H1 (cell line): ENCODE measurements around the gene ZNF385D. TPM values are rescaled to one million over a fixed set of nuclear protein-coding genes. Genes with fewer than 3 reads are reported as not detected.

Source experiments
- CEBPB ChIP-seq: IDR thresholded peaks from 2 replicates; pipeline ENCODE4 v1.6.1; 2012; ENCODE audit warnings: low read depth, low read length
- NANOG ChIP-seq: IDR thresholded peaks from 2 replicates; pipeline ENCODE4 v1.6.1; 2011; ENCODE audit warnings: low read length, low read depth, mild to moderate bottlenecking, inconsistent platforms; ENCODE audit not compliant: insufficient read depth, poor library complexity, severe bottlenecking
- POU5F1 ChIP-seq: IDR thresholded peaks from 2 replicates; pipeline ENCODE4 v1.6.1; 2011; ENCODE audit warnings: low read depth, mild to moderate bottlenecking, low read length, moderate library complexity
- polyA plus RNA-seq, 7 experiments: library from polyadenylated mRNA; depleted of rRNA in 3 of 7; stranded (reverse) in 5 of 7; unstranded in 2 of 7; fragments of >200 nt in 5 of 7; fragments of 200-250 nt in 2 of 7; gene quantifications; 1 replicate in 5 of 7; 2 replicates in 1 of 7; 4 replicates in 1 of 7; pipeline versions ENCODE4 v1.2.1 to v1.2.3, GENCODE V29; 2011 to 2013; ENCODE audit warnings: missing spikeins in 2 of 7, mixed read lengths in 2 of 7
- total RNA-seq: library from RNA; stranded (reverse); fragmentation: NEBNext Ultra II Directional; extraction: Animal tissue kit (Norgen Biotek cat#: 25700); gene quantifications from 2 replicates; pipeline ENCODE4 v1.2.1, GENCODE V29; 2021
- TF ChIP-seq, protein P1 (sequence below): IDR thresholded peaks from 2 replicates; pipeline ENCODE4 v1.6.1; 2012; ENCODE audit warnings: inconsistent platforms
- TF ChIP-seq, protein P2 (sequence below): IDR thresholded peaks from 2 replicates; pipeline ENCODE4 v1.6.1; 2011; ENCODE audit warnings: low read length, improper control_type of control experiment

Gene ZNF385D
- total and polyA plus RNA-seq, 2 of the 8 experiments (the other 6 are each of a cell fraction or from before 2014, with no cell fraction given) = 5.9 to 10.8 TPM

DNA sequence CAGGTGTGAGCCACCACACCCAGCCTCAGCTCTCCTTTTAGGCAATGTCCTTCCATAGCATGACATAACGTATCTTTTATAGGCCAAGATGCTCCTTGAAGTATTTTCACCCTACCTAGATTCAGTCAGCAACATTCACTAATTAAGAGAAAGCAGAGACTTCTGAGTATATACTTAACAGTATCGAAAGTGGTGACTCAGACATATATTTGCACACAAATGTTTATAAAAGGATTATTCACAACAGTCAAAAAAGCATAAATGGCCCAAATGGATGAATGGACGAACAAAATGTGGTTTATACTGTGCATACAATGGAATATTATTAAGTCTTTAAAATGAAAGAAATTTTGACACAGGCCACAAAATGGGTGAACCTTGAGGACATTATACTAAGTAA, 108.6 kb downstream of the ZNF385D start (continued):
- TF ChIP-seq, protein P1, sequence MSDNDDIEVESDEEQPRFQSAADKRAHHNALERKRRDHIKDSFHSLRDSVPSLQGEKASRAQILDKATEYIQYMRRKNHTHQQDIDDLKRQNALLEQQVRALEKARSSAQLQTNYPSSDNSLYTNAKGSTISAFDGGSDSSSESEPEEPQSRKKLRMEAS = no peak
- TF ChIP-seq NANOG = no peak
- TF ChIP-seq, protein P2, sequence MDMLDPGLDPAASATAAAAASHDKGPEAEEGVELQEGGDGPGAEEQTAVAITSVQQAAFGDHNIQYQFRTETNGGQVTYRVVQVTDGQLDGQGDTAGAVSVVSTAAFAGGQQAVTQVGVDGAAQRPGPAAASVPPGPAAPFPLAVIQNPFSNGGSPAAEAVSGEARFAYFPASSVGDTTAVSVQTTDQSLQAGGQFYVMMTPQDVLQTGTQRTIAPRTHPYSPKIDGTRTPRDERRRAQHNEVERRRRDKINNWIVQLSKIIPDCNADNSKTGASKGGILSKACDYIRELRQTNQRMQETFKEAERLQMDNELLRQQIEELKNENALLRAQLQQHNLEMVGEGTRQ = no peak
- no peak for TF ChIP-seq POU5F1
- TF ChIP-seq CEBPB = no peak
